KOPT-K1 (cell line): Measurements from ENCODE around the gene ACLY.
A peak's percentile ranks its signal among the peaks of the same experiment; 100 is the strongest.
"Not testable (repeated sequence)": the region's sequence is repeated elsewhere in the genome, so short reads cannot be mapped to it uniquely, and the experiment has no call there.

Experiments
- H3K27ac ChIP-seq: fragments of 200-600 bp; sonication (generic); 2 replicates; pipeline ENCODE4 v1.5.1; 2016; ENCODE audit warnings: antibody characterized with exemption, mild to moderate bottlenecking, low read depth, low read length; ENCODE audit not compliant: poor library complexity, severe bottlenecking
- H3K36me3 ChIP-seq: fragments of 200-600 bp; sonication (generic); 2 replicates; pipeline ENCODE4 v1.5.1; 2017; ENCODE audit warnings: antibody characterized with exemption, mild to moderate bottlenecking, low read length, moderate library complexity; ENCODE audit not compliant: insufficient read depth
- H3K9me3 ChIP-seq: fragments of 200-600 bp; sonication (generic); 2 replicates; pipeline ENCODE4 v1.5.1; 2017; ENCODE audit warnings: antibody characterized with exemption, low read length, mild to moderate bottlenecking; ENCODE audit not compliant: insufficient read depth, poor library complexity, severe bottlenecking

ACLY gene

GRCh38 chr17:41882756-41883155 lies 36.0 kb downstream of the ACLY start:
- Histone ChIP-seq H3K27ac (no peak overlapping the region), H3K36me3 (peaks cover 100% of the 10 kb centered on the region), H3K9me3 (no peaks in the 10 kb centered on the region)

GRCh38 chr17:41880130-41880529 lies 38.6 kb downstream of the ACLY start:
- H3K9me3 ChIP-seq, result no peaks in the 10 kb centered on the region
- peaks cover 87% of the 10 kb centered on the region for H3K36me3 ChIP-seq
- no peak overlapping the region for H3K27ac ChIP-seq

GRCh38 chr17:41874293-41874670 lies 44.5 kb downstream of the ACLY start:
- not testable (repeated sequence) for H3K27ac ChIP-seq
- peaks cover 87% of the 10 kb centered on the region for H3K36me3 ChIP-seq

GRCh38 chr17:41873559-41874292 lies 45.0 kb downstream of the ACLY start:
- Histone ChIP-seq H3K36me3 (peaks cover 87% of the 10 kb centered on the region), H3K27ac (no peak overlapping the region), H3K9me3 (no peaks in the 10 kb centered on the region)

More at GRCh38 chr17:41874293-41874670, 44.5 kb downstream of the ACLY start:
- H3K9me3 ChIP-seq, result not testable (repeated sequence)

GRCh38 chr17:41871789-41872188 lies 47.0 kb downstream of the ACLY start:
- no peak overlapping the region for H3K27ac ChIP-seq
- H3K9me3 ChIP-seq, result no peaks in the 10 kb centered on the region
- peaks cover 85% of the 10 kb centered on the region for H3K36me3 ChIP-seq

- Histone ChIP-seq H3K36me3 (peaks cover 87% of the 10 kb centered on the region), H3K27ac (no peak overlapping the region), H3K9me3 (no peaks in the 10 kb centered on the region)
Observed at GRCh38 chr17:41870627-41871026, 48.1 kb downstream of the ACLY start.

GRCh38 chr17:41870097-41870496 lies 48.7 kb downstream of the ACLY start:
- Histone ChIP-seq H3K27ac (no peak overlapping the region), H3K9me3 (no peaks in the 10 kb centered on the region), H3K36me3 (peaks cover 85% of the 10 kb centered on the region)

- Histone ChIP-seq H3K9me3 (no peaks in the 10 kb centered on the region), H3K27ac (no peak overlapping the region), H3K36me3 (peaks cover 79% of the 10 kb centered on the region)
Observed at GRCh38 chr17:41869426-41869825, 49.3 kb downstream of the ACLY start.

GRCh38 chr17:41868568-41868967 lies 50.2 kb downstream of the ACLY start:
- H3K36me3 ChIP-seq, result peaks cover 70% of the 10 kb centered on the region

GRCh38 chr17:41865596-41865893 lies 53.2 kb downstream of the ACLY start:
- H3K27ac ChIP-seq, result peak overlapping the region; percentile 73
- no peaks in the 10 kb centered on the region for H3K9me3 ChIP-seq
- peaks cover 40% of the 10 kb centered on the region for H3K36me3 ChIP-seq

More at GRCh38 chr17:41868568-41868967, 50.2 kb downstream of the ACLY start:
- Histone ChIP-seq H3K9me3 (no peaks in the 10 kb centered on the region), H3K27ac (no peak overlapping the region)

GRCh38 chr17:41864836-41865595 lies 53.7 kb downstream of the ACLY start, which contains the start of gene KLHL11:
Gene KLHL11, minus strand, starts transcription at chr17:41865423. Its CDS starts 53 bp downstream, at chr17:41865370.
- Histone ChIP-seq H3K36me3 (peaks cover 35% of the 10 kb centered on the region), H3K9me3 (no peaks in the 10 kb centered on the region), H3K27ac (peak within 1 kb of the TSS; percentile 73)

- Histone ChIP-seq H3K27ac (peak overlapping the region; percentile 73), H3K36me3 (peaks cover 29% of the 10 kb centered on the region), H3K9me3 (no peaks in the 10 kb centered on the region)
Observed at GRCh38 chr17:41864498-41864835, 54.3 kb downstream of the ACLY start.

- H3K27ac ChIP-seq, result no peak overlapping the region
- H3K36me3 ChIP-seq, result peaks cover 17% of the 10 kb centered on the region
- H3K9me3 ChIP-seq, result no peaks in the 10 kb centered on the region
Observed at GRCh38 chr17:41863074-41863848, 55.5 kb downstream of the ACLY start.

GRCh38 chr17:41860254-41860931 lies 58.4 kb downstream of the ACLY start:
- Histone ChIP-seq H3K27ac (no peak overlapping the region), H3K9me3 (no peaks in the 10 kb centered on the region)

GRCh38 chr17:41851382-41851781 lies 67.4 kb downstream of the ACLY start:
- not testable (repeated sequence) for H3K27ac ChIP-seq, H3K9me3 ChIP-seq
- peaks cover 65% of the 10 kb centered on the region for H3K36me3 ChIP-seq

More at GRCh38 chr17:41860254-41860931, 58.4 kb downstream of the ACLY start:
- H3K36me3 ChIP-seq, result no peaks in the 10 kb centered on the region
